ENCODE measurements around the gene LTBP2.

GRCh38 chr14:74587363-74587707 is 24.7 kb downstream of the LTBP2 start:
- no peak for TF ChIP-seq POLR2AphosphoS5 (IDR thresholded peaks at IDR 0.05; ENCODE audit: low read depth, low read length)
- no peak for TF ChIP-seq POLR2A (IDR thresholded peaks at IDR 0.05; ENCODE audit: low read depth, low read length)

Measured in GM12892 (cell line).